Osteoblast (primary cell): ENCODE measurements around the gene GPR33. TPM values are rescaled to one million over a fixed set of nuclear protein-coding genes. Genes with fewer than 3 reads are reported as not detected.

Source experiments
- DNase-seq: peaks from one replicate; pipeline ENCODE4 v3.0.0; 2011; ENCODE audit warnings: low spot score, mixed read lengths; ENCODE audit not compliant: insufficient read length; ENCODE audit errors: missing footprints
- H2AFZ ChIP-seq: 2 replicates; pipeline ENCODE4 v1.6.0; 2011; ENCODE audit warnings: mild to moderate bottlenecking, low read length
- H3K27ac ChIP-seq: 2 replicates; pipeline ENCODE4 v1.5.1; 2011; ENCODE audit warnings: mild to moderate bottlenecking, low read depth, low read length, moderate library complexity
- H3K27me3 ChIP-seq: 2 replicates; pipeline ENCODE4 v1.6.0; 2012; ENCODE audit warnings: mild to moderate bottlenecking, control low read depth, inconsistent platforms, low read length, moderate library complexity; ENCODE audit not compliant: insufficient read depth
- H3K36me3 ChIP-seq: 2 replicates; pipeline ENCODE4 v1.5.1; 2011; ENCODE audit warnings: mild to moderate bottlenecking, low read length, control low read depth, moderate library complexity; ENCODE audit not compliant: insufficient read depth
- H3K4me1 ChIP-seq: 2 replicates; pipeline ENCODE4 v1.5.1; 2011; ENCODE audit warnings: mild to moderate bottlenecking, low read length, control low read depth, moderate library complexity; ENCODE audit not compliant: insufficient read depth
- H3K4me2 ChIP-seq: 2 replicates; pipeline ENCODE4 v1.6.0; 2011; ENCODE audit warnings: mild to moderate bottlenecking, low read length; ENCODE audit not compliant: insufficient read depth
- H3K4me3 ChIP-seq: fragments of 200-600 bp; sonication (generic); 3 replicates; pipeline ENCODE4 v1.5.1; 2012; ENCODE audit warnings: mild to moderate bottlenecking, low read length, inconsistent platforms; ENCODE audit not compliant: insufficient read depth
- H3K79me2 ChIP-seq: 2 replicates; pipeline ENCODE4 v1.6.0; 2012; ENCODE audit warnings: mild to moderate bottlenecking, low read length, control low read depth, inconsistent platforms; ENCODE audit not compliant: insufficient read depth
- H3K9me3 ChIP-seq: 2 replicates; pipeline ENCODE4 v1.5.1; 2011; ENCODE audit warnings: low read depth, low read length, control low read depth
- H4K20me1 ChIP-seq: 2 replicates; pipeline ENCODE4 v1.6.0; 2012; ENCODE audit warnings: mild to moderate bottlenecking, low read length, control low read depth; ENCODE audit not compliant: insufficient read depth
- total RNA-seq: library from RNA; depleted of rRNA; stranded (reverse); fragments of >200 nt; gene quantifications from 2 replicates; pipeline ENCODE4 v1.2.3, GENCODE V29; 2012
- TF ChIP-seq, protein P1 (sequence below): IDR thresholded peaks from 2 replicates; pipeline ENCODE4 v1.5.1; 2011; ENCODE audit warnings: mild to moderate bottlenecking, low read depth, low read length, moderate library complexity; ENCODE audit errors: extremely low read depth

The GPR33 gene
- total RNA-seq, 1 donor, result not detected

- TF ChIP-seq, protein P1, sequence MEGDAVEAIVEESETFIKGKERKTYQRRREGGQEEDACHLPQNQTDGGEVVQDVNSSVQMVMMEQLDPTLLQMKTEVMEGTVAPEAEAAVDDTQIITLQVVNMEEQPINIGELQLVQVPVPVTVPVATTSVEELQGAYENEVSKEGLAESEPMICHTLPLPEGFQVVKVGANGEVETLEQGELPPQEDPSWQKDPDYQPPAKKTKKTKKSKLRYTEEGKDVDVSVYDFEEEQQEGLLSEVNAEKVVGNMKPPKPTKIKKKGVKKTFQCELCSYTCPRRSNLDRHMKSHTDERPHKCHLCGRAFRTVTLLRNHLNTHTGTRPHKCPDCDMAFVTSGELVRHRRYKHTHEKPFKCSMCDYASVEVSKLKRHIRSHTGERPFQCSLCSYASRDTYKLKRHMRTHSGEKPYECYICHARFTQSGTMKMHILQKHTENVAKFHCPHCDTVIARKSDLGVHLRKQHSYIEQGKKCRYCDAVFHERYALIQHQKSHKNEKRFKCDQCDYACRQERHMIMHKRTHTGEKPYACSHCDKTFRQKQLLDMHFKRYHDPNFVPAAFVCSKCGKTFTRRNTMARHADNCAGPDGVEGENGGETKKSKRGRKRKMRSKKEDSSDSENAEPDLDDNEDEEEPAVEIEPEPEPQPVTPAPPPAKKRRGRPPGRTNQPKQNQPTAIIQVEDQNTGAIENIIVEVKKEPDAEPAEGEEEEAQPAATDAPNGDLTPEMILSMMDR, result no peak
- DNase-seq, result peak; percentile 91
These were observed 30.8 kb downstream of the GPR33 start, which contains the start of gene DTD2 for GRCh38 chr14:31456841-31457664. TSS of gene DTD2 (minus strand) at chr14:31457506. CDS start at chr14:31457393, 113 bp downstream.

DNA sequence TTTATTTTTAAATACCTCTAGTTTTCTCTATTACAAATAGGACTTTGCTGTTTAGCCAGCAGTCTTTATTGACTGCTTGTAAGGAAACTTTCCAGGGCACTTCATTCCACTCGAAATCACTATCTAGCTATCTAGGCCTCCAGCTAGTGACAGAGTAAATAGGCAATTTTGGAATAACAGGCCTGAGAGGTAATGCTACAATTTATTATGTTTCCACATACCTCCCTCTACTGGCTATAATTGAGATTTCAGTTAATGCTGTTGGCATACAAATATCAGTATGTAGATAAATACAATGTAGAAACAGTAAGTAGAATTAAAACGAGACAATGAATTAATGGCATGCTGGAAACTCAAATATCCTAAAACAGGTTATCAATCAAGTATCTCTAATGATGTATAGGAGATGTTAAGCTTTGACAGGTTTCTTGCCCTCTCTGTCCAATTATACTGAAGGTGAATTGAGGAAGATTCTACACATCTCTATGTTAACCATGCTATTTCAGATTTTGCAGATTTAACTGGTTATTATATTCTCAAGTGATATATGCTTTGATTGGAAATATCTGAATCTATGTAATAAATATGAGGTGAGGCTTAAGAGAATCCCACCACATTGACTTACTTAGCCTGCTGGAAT is 37.7 kb downstream of the GPR33 start:
- H4K20me1 ChIP-seq, result no peaks in the 10 kb centered on the region
- H3K4me2 ChIP-seq, result no peak overlapping the region
- H3K27me3 ChIP-seq, result no peaks in the 10 kb centered on the region
- no peak overlapping the region for H3K4me3 ChIP-seq
- no peak overlapping the region for H3K27ac ChIP-seq
- H3K4me1 ChIP-seq, result no peaks in the 10 kb centered on the region
- H3K36me3 ChIP-seq, result peaks cover 15% of the 10 kb centered on the region
- H3K79me2 ChIP-seq, result peaks cover 8% of the 10 kb centered on the region
- H2AFZ ChIP-seq, result no peak overlapping the region
- TF ChIP-seq, protein P1, result peak; percentile 64
- peak; percentile 87 for DNase-seq
- H3K9me3 ChIP-seq, result no peaks in the 10 kb centered on the region

More at GRCh38 chr14:31456841-31457664, 30.8 kb downstream of the GPR33 start, which contains the start of gene DTD2:
- Histone ChIP-seq H3K4me3 (peak within 1 kb of the TSS; percentile 94), H3K27me3 (no peaks in the 10 kb centered on the region), H3K4me2 (peak within 1 kb of the TSS; percentile 95), H3K27ac (peak within 1 kb of the TSS; percentile 92), H3K4me1 (peaks cover 10% of the 10 kb centered on the region), H3K79me2 (peaks cover 16% of the 10 kb centered on the region), H3K36me3 (peaks cover 5% of the 10 kb centered on the region), H4K20me1 (no peaks in the 10 kb centered on the region), H3K9me3 (no peaks in the 10 kb centered on the region), H2AFZ (peak within 1 kb of the TSS; percentile 98)

GRCh38 chr14:31449136-31449535 is 38.7 kb downstream of the GPR33 start:
- Histone ChIP-seq H3K4me2 (no peak overlapping the region), H3K9me3 (no peaks in the 10 kb centered on the region), H3K79me2 (peaks cover 2% of the 10 kb centered on the region), H3K27me3 (no peaks in the 10 kb centered on the region), H3K36me3 (peaks cover 19% of the 10 kb centered on the region), H4K20me1 (no peaks in the 10 kb centered on the region), H3K4me3 (no peak overlapping the region), H3K27ac (no peak overlapping the region), H2AFZ (no peak overlapping the region), H3K4me1 (no peaks in the 10 kb centered on the region)
- no peak for DNase-seq
- TF ChIP-seq, protein P1, result no peak

DNA sequence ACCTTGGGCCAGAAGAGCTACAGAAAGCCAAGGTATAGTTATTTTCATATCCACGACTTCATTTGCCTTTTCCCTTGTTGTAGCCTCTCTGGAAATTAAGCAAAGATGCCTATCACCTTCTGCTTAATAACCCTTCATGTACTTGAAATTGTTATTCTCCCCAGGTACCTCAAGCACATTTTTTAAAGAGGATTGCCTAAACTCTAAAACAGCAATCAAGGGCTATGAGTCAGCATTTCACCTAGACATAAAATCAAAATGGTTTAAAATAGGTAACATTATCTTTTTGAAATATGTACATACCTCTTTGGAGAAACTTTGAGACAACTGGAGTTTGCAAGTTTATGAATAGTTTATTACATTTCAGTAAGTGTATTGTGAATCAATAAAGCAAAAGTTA is 42.1 kb downstream of the GPR33 start:
- Histone ChIP-seq H3K4me1 (peaks cover 13% of the 10 kb centered on the region), H3K27ac (no peak overlapping the region), H2AFZ (no peak overlapping the region), H3K36me3 (peaks cover 9% of the 10 kb centered on the region), H3K9me3 (no peaks in the 10 kb centered on the region), H3K27me3 (no peaks in the 10 kb centered on the region), H4K20me1 (no peaks in the 10 kb centered on the region), H3K79me2 (no peaks in the 10 kb centered on the region), H3K4me2 (no peak overlapping the region), H3K4me3 (no peak overlapping the region)
- no peak for DNase-seq
- TF ChIP-seq, protein P1, result no peak
